Activated naive CD8-positive, alpha-beta T cell treated with anti-CD3 and anti-CD28 coated beads, Interleukin-2, amount 50 U/mL, for 24 hours (primary cell): ENCODE data around the gene SLC17A5.
A peak's percentile ranks its signal among the peaks of the same experiment; 100 is the strongest.
"Not testable (repeated sequence)": the region's sequence is repeated elsewhere in the genome, so short reads cannot be mapped to it uniquely, and the experiment has no call there.

Experiments
- ATAC-seq: fragments of 150-1000 bp; cut with Tn5 transposase; one replicate; pipeline ENCODE4 v1.10.0; 2021
- DNase-seq: peaks from one replicate; pipeline ENCODE4 v3.0.0; 2021
- H3K27ac Mint-ChIP-seq: one replicate; pipeline ENCODE4 v1.8.0; 2021; ENCODE audit warnings: mild to moderate bottlenecking, mixed read lengths
- H3K27me3 Mint-ChIP-seq: one replicate; pipeline ENCODE4 v1.8.0; 2021; ENCODE audit warnings: mixed read lengths
- H3K36me3 Mint-ChIP-seq: one replicate; pipeline ENCODE4 v1.8.0; 2021; ENCODE audit warnings: low read depth, mixed read lengths
- H3K4me1 Mint-ChIP-seq: one replicate; pipeline ENCODE4 v1.8.0; 2021; ENCODE audit warnings: mixed read lengths
- H3K4me3 Mint-ChIP-seq: one replicate; pipeline ENCODE4 v1.8.0; 2021; ENCODE audit warnings: mild to moderate bottlenecking, moderate library complexity, mixed read lengths
- H3K9me3 Mint-ChIP-seq: one replicate; pipeline ENCODE4 v1.8.0; 2021; ENCODE audit warnings: mixed read lengths

Gene SLC17A5

DNA sequence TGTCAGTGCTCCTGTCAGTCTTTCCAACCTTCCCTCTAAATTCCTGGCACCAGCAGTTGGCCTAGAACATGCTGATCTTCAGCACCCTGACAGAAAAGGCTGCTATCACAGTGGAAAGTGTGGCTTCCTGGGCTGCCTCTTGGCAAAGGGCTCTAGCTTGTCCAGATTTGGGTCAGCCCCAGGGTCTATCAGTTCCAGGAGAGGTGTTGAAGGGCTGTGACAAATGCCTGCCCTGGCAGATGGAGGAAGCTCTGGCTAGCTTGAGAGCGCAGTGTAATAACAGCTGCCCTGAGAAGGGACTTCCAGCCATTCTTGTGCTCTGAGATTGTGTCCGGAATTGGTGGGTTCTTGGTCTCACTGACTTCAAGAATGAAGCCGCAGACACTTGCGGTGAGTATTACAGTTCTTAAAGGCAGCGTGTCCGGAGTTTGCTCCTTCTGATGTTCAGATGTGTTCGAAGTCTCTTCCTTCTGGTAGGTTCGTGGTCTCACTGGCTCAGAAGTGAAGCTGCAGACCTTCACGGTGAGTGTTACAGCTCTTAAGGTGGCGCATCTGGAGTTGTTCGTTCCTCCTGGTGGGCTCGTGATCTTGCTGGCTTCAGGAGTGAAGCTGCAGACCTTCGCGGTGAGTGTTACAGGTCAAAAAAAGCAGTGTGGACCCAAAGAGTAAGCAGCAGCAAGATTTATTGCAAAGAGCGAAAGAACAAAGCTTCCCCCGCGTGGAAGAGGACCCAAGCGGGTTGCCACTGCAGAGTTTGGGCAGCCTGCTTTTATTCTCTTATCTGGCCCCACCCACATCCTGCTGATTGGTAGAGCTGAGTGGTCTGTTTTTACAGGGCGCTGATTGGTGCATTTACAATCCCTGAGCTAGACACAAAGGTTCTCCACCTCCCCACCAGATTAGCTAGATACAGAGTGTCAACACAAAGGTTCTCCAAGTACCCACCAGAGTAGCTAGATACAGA is 82.3 kb downstream of the SLC17A5 start:
- ATAC-seq, DNase-seq, H3K36me3 Mint-ChIP-seq, H3K27me3 Mint-ChIP-seq, H3K4me1 Mint-ChIP-seq, H3K9me3 Mint-ChIP-seq, H3K4me3 Mint-ChIP-seq, H3K27ac Mint-ChIP-seq: not testable (repeated sequence)

DNA sequence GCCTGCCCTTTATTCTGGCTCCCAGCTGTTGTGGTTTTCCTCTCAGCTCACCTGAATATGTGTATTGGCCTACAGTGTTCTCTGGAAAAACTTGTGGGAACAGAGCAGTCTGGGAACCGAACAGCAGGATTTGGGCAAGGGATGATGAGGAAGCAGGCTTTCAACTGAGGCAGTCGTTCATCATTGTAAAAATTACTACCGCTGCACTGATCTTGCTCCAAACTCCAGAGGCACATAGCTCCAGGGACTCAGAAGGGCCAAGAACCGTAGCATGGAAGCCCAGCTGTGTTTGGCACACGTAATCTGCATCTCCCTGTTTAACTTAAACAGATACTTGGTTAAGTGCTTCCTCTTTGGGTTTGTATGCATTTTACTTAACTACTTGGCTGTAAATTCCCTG is 84.7 kb downstream of the SLC17A5 start:
- ATAC-seq (no peak), DNase-seq (no peak)
- H3K4me1 Mint-ChIP-seq: peaks cover 3% of the 10 kb centered on the region
- no peaks in the 10 kb centered on the region for H3K9me3 Mint-ChIP-seq
- no peaks in the 10 kb centered on the region for H3K27me3 Mint-ChIP-seq
- H3K36me3 Mint-ChIP-seq: no peaks in the 10 kb centered on the region
- H3K27ac Mint-ChIP-seq: no peak overlapping the region
- no peak overlapping the region for H3K4me3 Mint-ChIP-seq

DNA sequence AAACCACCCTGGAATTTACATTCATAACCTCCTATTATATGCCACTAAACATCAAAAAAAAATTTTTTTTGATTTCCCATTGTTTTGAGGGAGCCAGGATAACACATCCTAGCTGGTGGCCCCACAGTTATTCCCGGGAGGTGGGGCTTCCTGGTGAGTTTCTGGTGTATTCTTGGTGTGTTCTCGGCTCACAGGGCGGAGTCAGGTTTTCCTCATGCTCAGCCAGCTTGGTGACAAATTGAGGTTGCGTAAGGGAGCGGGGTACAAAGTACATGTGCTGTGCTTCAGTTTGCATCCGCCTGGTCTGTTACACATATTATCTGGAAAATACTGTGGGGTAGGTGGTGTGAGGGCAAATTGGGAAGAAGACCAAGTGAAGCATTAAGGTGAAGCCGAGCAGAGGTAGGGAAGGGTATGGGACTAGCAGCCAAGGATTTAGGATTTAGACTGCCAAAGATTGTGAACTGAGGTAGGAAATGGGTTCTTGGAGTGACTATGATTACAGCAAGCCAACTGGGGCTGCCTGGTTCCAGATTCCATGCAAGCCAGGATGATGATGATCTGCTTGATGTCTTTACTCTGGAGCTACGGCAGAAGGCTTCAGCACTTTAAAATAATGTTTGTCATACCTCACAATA is 86.7 kb downstream of the SLC17A5 start:
- Mint-ChIP-seq H3K4me1 (peaks cover 3% of the 10 kb centered on the region), H3K9me3 (no peaks in the 10 kb centered on the region), H3K36me3 (no peaks in the 10 kb centered on the region), H3K27me3 (no peaks in the 10 kb centered on the region), H3K27ac (no peak overlapping the region), H3K4me3 (no peak overlapping the region)
- ATAC-seq (no peak), DNase-seq (no peak)

DNA sequence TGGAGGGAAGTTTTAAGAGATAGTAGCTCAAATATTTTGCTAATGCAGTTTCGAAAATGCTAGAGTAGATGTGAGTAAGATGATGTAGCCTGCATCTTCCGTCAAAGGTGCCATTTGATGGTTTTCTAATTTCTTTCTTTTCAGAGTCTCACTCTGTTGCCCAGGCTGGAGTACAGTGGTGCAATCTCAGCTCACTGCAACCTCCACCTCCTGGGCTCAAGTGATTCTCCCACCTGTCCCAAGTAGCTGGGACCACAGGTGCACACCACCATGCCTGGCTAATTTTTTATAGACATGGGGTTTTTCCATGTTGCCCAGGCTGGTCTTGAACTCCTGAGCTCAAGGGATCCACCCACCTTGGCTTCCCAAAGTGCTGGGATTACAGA is 87.3 kb downstream of the SLC17A5 start:
- not testable (repeated sequence) for ATAC-seq, H3K4me3 Mint-ChIP-seq, H3K4me1 Mint-ChIP-seq, DNase-seq, H3K36me3 Mint-ChIP-seq, H3K27me3 Mint-ChIP-seq, H3K9me3 Mint-ChIP-seq, H3K27ac Mint-ChIP-seq

- no peaks in the 10 kb centered on the region for H3K36me3 Mint-ChIP-seq
- no peaks in the 10 kb centered on the region for H3K27me3 Mint-ChIP-seq
- H3K27ac Mint-ChIP-seq: no peak overlapping the region
- no peak overlapping the region for H3K4me3 Mint-ChIP-seq
- no peaks in the 10 kb centered on the region for H3K9me3 Mint-ChIP-seq
- H3K4me1 Mint-ChIP-seq: peaks cover 1% of the 10 kb centered on the region
- DNase-seq (no peak), ATAC-seq (no peak)
Measured at GRCh38 chr6:73565767-73566485, 87.9 kb downstream of the SLC17A5 start.

DNA sequence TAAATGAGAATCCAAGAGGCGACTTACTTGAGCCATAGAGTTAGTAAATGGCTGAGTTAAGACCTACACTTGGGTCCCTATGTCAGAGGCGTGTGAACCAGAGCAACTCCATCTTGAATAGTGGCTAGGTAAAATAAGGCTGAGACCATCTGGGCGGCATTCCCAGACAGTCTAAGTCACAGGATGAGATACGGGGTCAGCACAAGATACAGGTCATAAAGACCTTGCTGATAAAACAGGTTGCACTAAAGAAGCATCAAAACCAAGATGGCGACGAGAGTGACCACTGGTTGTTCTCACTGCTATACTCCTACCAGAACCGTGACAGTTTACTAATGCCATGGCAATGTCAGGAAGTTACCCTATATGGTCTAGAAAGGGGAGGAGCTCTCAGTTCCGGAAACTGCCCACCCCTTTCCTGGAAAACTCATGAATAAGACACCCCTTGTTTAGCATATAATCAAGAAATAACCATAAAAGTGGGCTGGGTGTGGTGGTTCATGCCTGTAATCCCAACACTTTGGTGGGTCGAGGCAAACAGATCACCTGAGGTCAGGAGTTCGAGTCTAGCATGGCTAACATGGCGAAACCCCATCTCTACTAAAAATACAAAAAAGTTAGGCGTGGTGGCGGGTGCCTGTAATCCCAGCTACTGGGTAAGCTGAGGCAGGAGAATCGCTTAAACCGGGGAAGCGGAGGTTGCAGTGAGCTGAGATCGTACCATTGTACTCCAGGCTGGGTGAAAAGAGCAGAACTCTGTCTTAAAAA is 89.0 kb downstream of the SLC17A5 start:
- no peaks in the 10 kb centered on the region for H3K9me3 Mint-ChIP-seq
- DNase-seq (no peak), ATAC-seq (no peak)
- no peak overlapping the region for H3K4me3 Mint-ChIP-seq
- no peak overlapping the region for H3K27ac Mint-ChIP-seq
- H3K27me3 Mint-ChIP-seq: no peaks in the 10 kb centered on the region
- no peaks in the 10 kb centered on the region for H3K36me3 Mint-ChIP-seq
- peaks cover 13% of the 10 kb centered on the region for H3K4me1 Mint-ChIP-seq

DNA sequence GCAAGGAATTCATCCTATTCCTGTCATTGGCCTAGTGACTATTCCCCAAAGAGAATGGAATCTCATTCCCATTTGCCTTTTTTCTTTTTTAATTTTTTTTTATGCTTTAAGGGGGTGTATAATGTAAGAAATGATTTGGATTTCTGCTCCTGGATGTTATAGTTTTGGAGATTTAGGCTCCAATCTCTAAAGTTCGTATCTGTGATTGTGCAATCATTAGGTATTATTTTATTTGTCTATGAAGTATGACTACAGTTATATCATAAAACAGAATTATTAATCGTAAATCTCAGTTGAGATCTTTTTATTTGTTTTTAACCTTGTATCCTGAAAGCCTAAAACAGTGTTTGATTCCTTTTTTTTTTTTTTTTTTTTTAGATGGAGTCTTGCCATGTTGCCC is 91.2 kb downstream of the SLC17A5 start:
- Mint-ChIP-seq H3K27me3 (no peaks in the 10 kb centered on the region), H3K4me1 (peaks cover 22% of the 10 kb centered on the region), H3K27ac (no peak overlapping the region), H3K9me3 (no peaks in the 10 kb centered on the region), H3K36me3 (no peaks in the 10 kb centered on the region), H3K4me3 (no peak overlapping the region)
- no peak for ATAC-seq
- no peak for DNase-seq

DNA sequence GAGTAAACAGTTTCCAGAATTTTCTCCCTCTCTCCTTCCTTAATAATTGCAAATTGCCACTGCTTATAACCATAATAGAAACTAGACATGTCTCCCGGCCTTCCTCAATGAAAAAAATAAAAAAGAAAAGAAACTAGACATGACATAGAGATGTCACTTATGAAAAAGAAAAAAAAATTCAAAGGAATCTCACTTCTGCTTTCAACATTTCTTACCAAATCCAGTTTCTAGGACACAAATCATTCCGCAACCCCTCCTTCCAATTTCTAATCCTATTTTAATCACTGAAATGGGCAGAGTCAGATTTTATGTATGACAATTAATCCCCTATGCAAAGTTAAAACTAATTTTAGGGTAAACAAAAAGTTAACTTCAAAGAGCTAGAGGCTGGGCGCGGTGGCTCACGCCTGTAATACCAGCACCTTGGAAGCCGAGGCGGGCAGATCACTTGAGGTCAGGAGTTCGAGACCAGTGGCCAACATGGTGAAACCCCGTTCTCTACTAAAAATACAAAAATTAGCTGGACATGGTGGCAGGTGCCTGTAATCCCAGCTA is 92.9 kb downstream of the SLC17A5 start:
- H3K4me1 Mint-ChIP-seq: peaks cover 22% of the 10 kb centered on the region
- H3K36me3 Mint-ChIP-seq: no peaks in the 10 kb centered on the region
- H3K4me3 Mint-ChIP-seq: no peak overlapping the region
- DNase-seq (no peak), ATAC-seq (no peak)
- no peak overlapping the region for H3K27ac Mint-ChIP-seq
- no peaks in the 10 kb centered on the region for H3K27me3 Mint-ChIP-seq
- no peaks in the 10 kb centered on the region for H3K9me3 Mint-ChIP-seq

DNA sequence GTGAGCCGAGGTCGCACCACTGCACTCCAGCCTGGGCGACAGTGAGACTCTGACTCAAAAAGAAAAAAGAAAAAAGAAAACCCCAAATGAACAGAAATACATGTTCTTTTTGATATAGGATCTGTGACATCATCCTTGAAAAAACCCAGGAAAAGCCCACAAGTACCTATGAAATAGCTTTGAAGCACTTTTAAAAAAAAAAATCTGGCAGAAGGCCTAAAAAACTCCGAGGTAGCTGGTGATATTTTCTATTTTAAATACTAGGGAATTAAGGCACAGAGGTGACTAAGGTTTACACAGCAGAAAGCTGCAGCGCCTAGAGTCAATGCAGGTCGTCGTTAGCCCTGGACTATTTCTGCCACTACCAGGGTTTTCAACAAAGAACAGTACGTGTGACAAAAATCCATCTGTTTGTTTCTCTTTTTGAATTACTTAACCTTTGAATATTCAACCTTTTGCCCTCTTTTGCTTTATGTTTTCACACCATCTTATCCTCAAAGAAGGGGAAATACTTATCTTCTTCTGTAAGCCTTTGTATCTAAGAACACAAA is 93.5 kb downstream of the SLC17A5 start:
- Mint-ChIP-seq H3K27ac (no peak overlapping the region), H3K36me3 (no peaks in the 10 kb centered on the region), H3K27me3 (no peaks in the 10 kb centered on the region), H3K4me1 (peaks cover 22% of the 10 kb centered on the region), H3K9me3 (no peaks in the 10 kb centered on the region), H3K4me3 (no peak overlapping the region)
- DNase-seq: no peak
- ATAC-seq: no peak

GRCh38 chr6:73559399-73559794 is 94.4 kb downstream of the SLC17A5 start:
- not testable (repeated sequence) for H3K27ac Mint-ChIP-seq, ATAC-seq, DNase-seq, H3K27me3 Mint-ChIP-seq, H3K9me3 Mint-ChIP-seq, H3K4me3 Mint-ChIP-seq, H3K36me3 Mint-ChIP-seq
- H3K4me1 Mint-ChIP-seq: peaks cover 22% of the 10 kb centered on the region

DNA sequence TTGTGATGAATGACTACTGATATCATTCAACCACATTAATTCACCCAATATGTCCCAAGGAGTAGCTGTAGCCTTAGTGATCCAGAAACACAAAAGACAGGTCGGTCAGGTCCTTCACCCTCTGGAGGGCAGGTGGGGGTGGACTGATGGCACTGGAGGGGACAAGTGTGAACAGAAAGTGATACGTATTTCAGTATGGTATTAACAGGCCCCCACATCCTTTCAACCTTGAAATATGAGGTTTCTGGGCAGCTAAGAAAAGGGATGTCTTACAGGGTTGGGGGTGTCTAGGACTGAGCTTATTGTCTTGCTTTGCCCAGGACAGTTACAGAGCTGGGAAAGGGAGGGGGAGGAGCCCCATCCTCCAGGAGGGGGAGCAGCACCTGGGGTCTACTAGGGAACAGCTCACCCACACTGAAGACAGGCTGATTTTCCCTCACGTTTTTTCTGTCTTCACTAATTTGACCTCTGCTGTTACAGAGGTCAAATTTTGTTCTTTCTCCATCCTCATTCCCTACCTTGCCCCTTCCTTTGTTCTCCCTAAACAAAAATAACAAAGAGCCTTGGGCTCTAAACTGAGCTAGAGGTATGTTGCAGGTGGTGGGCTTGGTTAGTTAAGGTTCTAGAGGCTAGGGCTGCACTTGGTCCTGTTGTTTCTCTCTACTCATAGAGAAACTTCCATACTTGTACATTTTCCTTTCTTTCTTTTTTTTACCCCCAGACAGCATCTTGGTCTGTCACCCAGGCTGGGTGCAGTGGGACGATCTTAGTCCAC is 95.0 kb downstream of the SLC17A5 start:
- Mint-ChIP-seq H3K36me3 (no peaks in the 10 kb centered on the region), H3K4me3 (no peak overlapping the region), H3K9me3 (no peaks in the 10 kb centered on the region), H3K27ac (peak overlapping the region; percentile 37), H3K4me1 (peaks cover 22% of the 10 kb centered on the region), H3K27me3 (no peaks in the 10 kb centered on the region)
- ATAC-seq: no peak
- no peak for DNase-seq

- no peaks in the 10 kb centered on the region for H3K36me3 Mint-ChIP-seq
- DNase-seq (no peak), ATAC-seq (no peak)
- H3K4me3 Mint-ChIP-seq: no peak overlapping the region
- peaks cover 22% of the 10 kb centered on the region for H3K4me1 Mint-ChIP-seq
- no peaks in the 10 kb centered on the region for H3K9me3 Mint-ChIP-seq
- no peaks in the 10 kb centered on the region for H3K27me3 Mint-ChIP-seq
- H3K27ac Mint-ChIP-seq: no peak overlapping the region
Measured at GRCh38 chr6:73556836-73557235, 97.0 kb downstream of the SLC17A5 start.

DNA sequence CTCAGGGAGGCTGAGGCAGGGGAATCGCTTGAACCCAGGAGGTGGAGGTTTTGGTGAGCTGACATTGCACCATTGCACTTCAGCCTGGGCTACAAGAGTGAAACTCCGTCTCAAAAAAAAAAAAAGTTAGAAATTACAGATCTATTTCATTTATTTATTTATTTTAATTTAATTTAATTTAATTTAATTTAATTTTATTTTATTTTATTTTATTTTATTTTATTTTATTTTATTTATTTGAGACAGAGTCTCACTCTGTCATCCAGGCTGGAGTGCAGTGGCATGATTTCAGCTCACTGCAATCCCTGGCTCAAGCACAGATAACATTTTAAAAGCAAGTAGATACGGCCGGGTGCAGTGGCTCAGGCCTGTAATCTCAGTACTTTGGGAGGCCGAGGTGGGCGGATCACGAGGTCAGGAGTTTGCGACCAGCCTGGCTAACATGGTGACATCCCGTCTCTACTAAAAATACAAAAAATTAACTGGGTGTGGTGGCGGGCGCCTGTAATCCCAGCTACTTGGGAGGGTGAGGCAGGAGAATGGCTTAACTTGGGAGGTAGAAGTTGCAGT is 98.3 kb downstream of the SLC17A5 start:
- not testable (repeated sequence) for H3K27ac Mint-ChIP-seq, H3K4me3 Mint-ChIP-seq, DNase-seq, ATAC-seq, H3K9me3 Mint-ChIP-seq, H3K36me3 Mint-ChIP-seq, H3K27me3 Mint-ChIP-seq
- peaks cover 17% of the 10 kb centered on the region for H3K4me1 Mint-ChIP-seq
